Erythroblast (primary cell): Measurements from ENCODE around the gene ATRNL1.

Experiments
- DNase-seq, 2 experiments: peaks; one replicate each; lab custom pipeline; 2025; lab: John Stamatoyannopoulos, UW
- GATA1 ChIP-seq: IDR thresholded peaks from 2 replicates; pipeline ENCODE4 v1.6.1; 2011; ENCODE audit warnings: low read depth, mild to moderate bottlenecking, control low read depth, low read length, moderate library complexity
- POLR2A ChIP-seq: IDR thresholded peaks from 2 replicates; pipeline ENCODE4 v1.6.1; 2011; ENCODE audit warnings: mild to moderate bottlenecking, low read length

ATRNL1 gene

GRCh38 chr10:115866691-115867090, 773.5 kb downstream of the ATRNL1 start:
- no peak for TF ChIP-seq GATA1
- TF ChIP-seq POLR2A: no peak
- no peak for DNase-seq

GRCh38 chr10:115867305-115867704, 774.1 kb downstream of the ATRNL1 start:
- TF ChIP-seq POLR2A (no peak), GATA1 (no peak)

GRCh38 chr10:115871855-115872254, 778.7 kb downstream of the ATRNL1 start:
- TF ChIP-seq POLR2A (no peak), GATA1 (no peak)
- DNase-seq: no peak

More at GRCh38 chr10:115867305-115867704, 774.1 kb downstream of the ATRNL1 start:
- no peak for DNase-seq

GRCh38 chr10:115875172-115875571, 782.0 kb downstream of the ATRNL1 start:
- no peak for TF ChIP-seq GATA1
- TF ChIP-seq POLR2A: no peak
- DNase-seq: no peak

GRCh38 chr10:115879372-115880089, 786.4 kb downstream of the ATRNL1 start:
- TF ChIP-seq POLR2A (no peak), GATA1 (no peak)
- DNase-seq: no peak

- TF ChIP-seq GATA1: no peak
- TF ChIP-seq POLR2A: no peak
- DNase-seq: no peak
Observed at GRCh38 chr10:115882021-115882420, 788.9 kb downstream of the ATRNL1 start.

- no peak for DNase-seq
- TF ChIP-seq GATA1 (no peak), POLR2A (no peak)
Observed at GRCh38 chr10:115883372-115883771, 790.2 kb downstream of the ATRNL1 start.

- TF ChIP-seq POLR2A: no peak
- TF ChIP-seq GATA1: no peak
- no peak for DNase-seq
Observed at GRCh38 chr10:115884331-115884730, 791.2 kb downstream of the ATRNL1 start.

- TF ChIP-seq POLR2A (no peak), GATA1 (no peak)
- no peak for DNase-seq
Observed at GRCh38 chr10:115895166-115895565, 802.0 kb downstream of the ATRNL1 start.

- TF ChIP-seq GATA1: no peak
- no peak for DNase-seq
Observed at GRCh38 chr10:115898242-115898641, 805.1 kb downstream of the ATRNL1 start.

- no peak for TF ChIP-seq GATA1
- no peak for TF ChIP-seq POLR2A
- DNase-seq: no peak
Observed at GRCh38 chr10:115902596-115902995, 809.4 kb downstream of the ATRNL1 start.

- TF ChIP-seq GATA1 (no peak), POLR2A (no peak)
- no peak for DNase-seq
Observed at GRCh38 chr10:115903207-115903606, 810.0 kb downstream of the ATRNL1 start.

GRCh38 chr10:115903845-115904244, 810.7 kb downstream of the ATRNL1 start:
- TF ChIP-seq GATA1 (no peak), POLR2A (no peak)
- DNase-seq: no peak

GRCh38 chr10:115909037-115909436, 815.9 kb downstream of the ATRNL1 start:
- TF ChIP-seq GATA1 (no peak), POLR2A (no peak)

More at GRCh38 chr10:115909037-115909436, 815.9 kb downstream of the ATRNL1 start:
- DNase-seq: no peak
